Urinary bladder (tissue), 4 donors: ENCODE measurements around the gene MED29. TPM values are rescaled to one million over a fixed set of nuclear protein-coding genes. Genes with fewer than 3 reads are reported as not detected.

Experiments
- DNase-seq: peaks from one replicate; pipeline ENCODE4 v3.0.0-alpha.2; 2015; ENCODE audit errors: extremely low spot score
- H3K27ac ChIP-seq: one replicate; pipeline ENCODE4 v1.5.1; 2013; ENCODE audit warnings: low read depth, mild to moderate bottlenecking, moderate library complexity
- H3K36me3 ChIP-seq: one replicate; pipeline ENCODE4 v1.6.1; 2013; ENCODE audit warnings: mild to moderate bottlenecking, moderate library complexity; ENCODE audit not compliant: insufficient read depth
- H3K4me1 ChIP-seq: one replicate; pipeline ENCODE4 v1.6.1; 2013; ENCODE audit warnings: mild to moderate bottlenecking, moderate library complexity; ENCODE audit not compliant: insufficient read depth
- H3K4me3 ChIP-seq: one replicate; pipeline ENCODE4 v1.5.1; 2013; ENCODE audit warnings: low read depth, low read length
- WGBS: extraction: QIAGEN DNeasy Blood & Tissue Kit; methylation state at CpG from one replicate; pipeline ENCODE4 v1.1.7; 2013; 5-methylcytosine and 5-hydroxymethylcytosine counted together
- polyA plus RNA-seq: library from polyadenylated mRNA; stranded (reverse); fragments of 200-250 nt; gene quantifications from one replicate; pipeline ENCODE4 v1.2.3, GENCODE V29; 2013
- total RNA-seq: library from RNA; depleted of rRNA; stranded (reverse); fragments of >200 nt; gene quantifications from one replicate; pipeline ENCODE4 v1.2.3, GENCODE V29; 2014
- donor health status: healthy with polysubstance abuse.
- donor health status: healthy.

The MED29 gene
- total and polyA plus RNA-seq, 2 donors, result 14.8 to 50.0 TPM

- 76% methylated on average over 27 of the region's 27 CpGs for WGBS
- Histone ChIP-seq H3K4me3 (no peak overlapping the region), H3K27ac (no peak overlapping the region), H3K36me3 (no peaks in the 10 kb centered on the region), H3K4me1 (no peaks in the 10 kb centered on the region)
- DNase-seq, result no peak
These were observed 25.3 kb downstream of the MED29 start for GRCh38 chr19:39416152-39417120.

GRCh38 chr19:39417463-39418181, 26.4 kb downstream of the MED29 start:
- DNase-seq, result no peak
- Histone ChIP-seq H3K4me3 (no peak overlapping the region), H3K36me3 (no peaks in the 10 kb centered on the region), H3K27ac (no peak overlapping the region), H3K4me1 (no peaks in the 10 kb centered on the region)
- WGBS, result 91% methylated on average over 30 of the region's 30 CpGs

DNA sequence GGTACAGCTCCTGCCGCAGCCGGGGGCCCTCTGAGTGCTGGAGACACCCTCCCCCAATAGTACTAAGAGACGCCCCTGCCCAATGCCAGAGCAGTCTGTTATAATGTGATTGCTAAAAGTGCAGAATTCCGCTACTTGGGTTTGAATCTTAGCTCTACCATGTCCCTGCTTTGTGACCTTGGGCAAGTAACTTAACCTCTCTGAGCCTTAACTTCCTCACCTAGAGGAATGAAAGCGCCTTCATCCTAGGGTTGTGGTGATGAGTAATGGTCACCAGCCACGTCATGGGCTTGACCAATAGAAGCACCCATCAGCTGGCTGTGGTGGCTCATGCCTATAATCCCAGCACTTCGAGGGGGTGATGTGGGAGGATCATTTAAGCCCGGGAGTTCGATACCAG, 27.8 kb downstream of the MED29 start:
- no peaks in the 10 kb centered on the region for H3K36me3 ChIP-seq

GRCh38 chr19:39420769-39421168, 29.6 kb downstream of the MED29 start:
- H3K36me3 ChIP-seq, result no peaks in the 10 kb centered on the region
- H3K4me1 ChIP-seq, result no peaks in the 10 kb centered on the region
- WGBS, result 91% methylated on average over 15 of the region's 15 CpGs
- no peak overlapping the region for H3K4me3 ChIP-seq
- no peak for DNase-seq
- H3K27ac ChIP-seq, result no peak overlapping the region

More for the DNA sequence above, 27.8 kb downstream of the MED29 start:
- H3K27ac ChIP-seq, result no peak overlapping the region
- no peaks in the 10 kb centered on the region for H3K4me1 ChIP-seq
- DNase-seq, result no peak
- 78% methylated on average over 9 of the region's 9 CpGs for WGBS
- H3K4me3 ChIP-seq, result no peak overlapping the region

GRCh38 chr19:39422020-39422419, 30.8 kb downstream of the MED29 start:
- Histone ChIP-seq H3K4me3 (no peak overlapping the region), H3K4me1 (no peaks in the 10 kb centered on the region), H3K27ac (no peak overlapping the region), H3K36me3 (no peaks in the 10 kb centered on the region)
- no peak for DNase-seq
- 93% methylated on average over 5 of the region's 5 CpGs for WGBS

DNA sequence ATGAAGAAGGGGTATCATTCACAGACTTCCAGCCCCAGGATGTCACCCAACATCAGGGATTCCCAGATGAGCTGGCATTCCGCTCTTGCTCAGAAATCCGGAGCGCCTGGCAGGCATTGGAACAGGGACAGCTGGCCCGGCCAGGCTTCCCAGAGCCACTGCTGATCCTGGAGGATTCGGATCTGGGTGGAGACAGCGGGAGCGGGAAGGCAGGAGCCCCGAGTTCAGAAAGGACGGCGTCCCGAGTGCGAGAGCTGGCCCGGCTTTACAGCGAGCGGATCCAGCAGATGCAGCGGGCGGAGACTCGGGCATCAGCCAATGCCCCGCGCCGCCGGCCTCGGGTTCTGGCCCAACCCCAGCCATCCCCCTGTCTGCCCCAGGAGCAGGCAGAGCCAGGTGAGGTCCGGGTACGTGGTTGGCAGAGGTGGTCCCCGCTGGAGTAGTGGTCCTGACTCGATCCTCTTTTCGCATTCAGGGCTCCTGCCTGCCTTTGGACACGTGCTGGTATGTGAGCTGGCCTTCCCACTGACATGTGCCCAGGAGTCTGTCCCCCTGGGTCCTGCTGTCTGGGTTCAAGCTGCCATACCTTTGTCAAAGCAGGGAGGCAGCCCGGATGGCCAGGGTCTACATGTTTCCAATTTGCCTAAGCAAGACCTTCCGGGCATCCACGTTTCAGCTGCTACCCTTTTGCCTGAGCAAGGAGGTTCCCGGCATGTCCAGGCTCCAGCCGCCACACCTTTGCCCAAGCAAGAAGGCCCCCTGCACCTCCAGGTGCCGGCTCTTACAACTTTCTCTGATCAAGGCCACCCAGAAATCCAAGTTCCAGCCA, 32.3 kb downstream of the MED29 start:
- no peak for DNase-seq
- no peak overlapping the region for H3K27ac ChIP-seq
- H3K36me3 ChIP-seq, result no peaks in the 10 kb centered on the region
- H3K4me1 ChIP-seq, result no peaks in the 10 kb centered on the region
- H3K4me3 ChIP-seq, result no peak overlapping the region
- 86% methylated on average over 35 of the region's 35 CpGs for WGBS

GRCh38 chr19:39424934-39425333, 33.8 kb downstream of the MED29 start:
- WGBS, result 80% methylated on average over 16 of the region's 16 CpGs
- Histone ChIP-seq H3K36me3 (no peaks in the 10 kb centered on the region), H3K27ac (no peak overlapping the region), H3K4me1 (no peaks in the 10 kb centered on the region), H3K4me3 (no peak overlapping the region)
- no peak for DNase-seq

- Histone ChIP-seq H3K36me3 (no peaks in the 10 kb centered on the region), H3K4me1 (no peaks in the 10 kb centered on the region), H3K4me3 (no peak overlapping the region), H3K27ac (no peak overlapping the region)
- WGBS, result 92% methylated on average over 7 of the region's 7 CpGs
- no peak for DNase-seq
These were observed 34.6 kb downstream of the MED29 start for GRCh38 chr19:39425744-39426143.

- 66% methylated on average over 5 of the region's 5 CpGs for WGBS
- Histone ChIP-seq H3K27ac (no peak overlapping the region), H3K4me3 (no peak overlapping the region), H3K36me3 (no peaks in the 10 kb centered on the region), H3K4me1 (no peaks in the 10 kb centered on the region)
- DNase-seq, result no peak
These were observed 35.0 kb downstream of the MED29 start for GRCh38 chr19:39426170-39426569.

GRCh38 chr19:39427707-39428106, 36.5 kb downstream of the MED29 start:
- WGBS, result 88% methylated on average over 11 of the region's 11 CpGs
- H3K27ac ChIP-seq, result no peak overlapping the region
- DNase-seq, result no peak

GRCh38 chr19:39428283-39429112, 37.3 kb downstream of the MED29 start:
- peak; percentile 40 for DNase-seq
- H3K4me3 ChIP-seq, result no peak overlapping the region
- 12% methylated on average over 23 of the region's 23 CpGs for WGBS
- H3K36me3 ChIP-seq, result peaks cover 4% of the 10 kb centered on the region
- H3K27ac ChIP-seq, result no peak overlapping the region
- H3K4me1 ChIP-seq, result no peaks in the 10 kb centered on the region

More at GRCh38 chr19:39427707-39428106, 36.5 kb downstream of the MED29 start:
- Histone ChIP-seq H3K4me3 (no peak overlapping the region), H3K36me3 (peaks cover under 1% of the 10 kb centered on the region), H3K4me1 (no peaks in the 10 kb centered on the region)

GRCh38 chr19:39430675-39431593, 39.8 kb downstream of the MED29 start:
- Histone ChIP-seq H3K4me3 (no peak overlapping the region), H3K27ac (no peak overlapping the region), H3K4me1 (no peaks in the 10 kb centered on the region), H3K36me3 (peaks cover 4% of the 10 kb centered on the region)
- DNase-seq, result no peak
- 62% methylated on average over 25 of the region's 25 CpGs for WGBS
